Thoracic aorta (tissue), 2 donors: ENCODE data around the gene STUB1. TPM values are rescaled to one million over a fixed set of nuclear protein-coding genes. Genes with fewer than 3 reads are reported as not detected.

Experiments
- ATAC-seq: fragments of 150-250 bp; one replicate; pipeline ENCODE4 v1.8.0; 2017; ENCODE audit warnings: low read depth; ENCODE audit not compliant: insufficient number of reproducible peaks, low FRiP score
- DNase-seq: peaks from one replicate; pipeline ENCODE4 v3.0.0-alpha.2; 2020; ENCODE audit warnings: low spot score
- H3K27ac ChIP-seq, 2 donors: fragments of 200-600 bp; sonication (generic); 1 replicate in 1 of 2; 2 replicates in 1 of 2; pipeline ENCODE4 v1.5.1; 2016; ENCODE audit warnings: mild to moderate bottlenecking in 2 of 2, moderate library complexity in 2 of 2
- H3K27me3 ChIP-seq: fragments of 200-600 bp; sonication (generic); replicated peaks from 2 replicates; pipeline ENCODE4 v1.6.0; 2016; ENCODE audit warnings: mild to moderate bottlenecking; ENCODE audit not compliant: insufficient read depth
- H3K36me3 ChIP-seq: fragments of 200-600 bp; sonication (generic); one replicate; pipeline ENCODE4 v1.5.1; 2016
- H3K4me1 ChIP-seq, 2 donors: fragments of 200-600 bp; sonication (generic); 1 replicate in 1 of 2; 2 replicates in 1 of 2; pipeline versions ENCODE4 v1.5.1 to v1.6.0; 2016; ENCODE audit warnings: low read depth in 2 of 2, mild to moderate bottlenecking in 1 of 2; ENCODE audit not compliant: control insufficient read depth in 1 of 2
- H3K4me3 ChIP-seq: fragments of 200-600 bp; sonication (generic); 2 replicates; pipeline ENCODE4 v1.5.1; 2016; ENCODE audit warnings: mild to moderate bottlenecking
- H3K9me3 ChIP-seq: fragments of 200-600 bp; sonication (generic); 2 replicates; pipeline ENCODE4 v1.5.1; 2016
- total RNA-seq, 2 donors: library from RNA; depleted of rRNA; stranded (reverse); fragments of >200 nt; gene quantifications; one replicate each; pipeline versions ENCODE4 v1.1.0 to v1.2.3, GENCODE V29; 2016
- TF ChIP-seq, protein P1 (sequence below): fragments of 200-600 bp; sonication (generic); IDR thresholded peaks from one replicate; pipeline ENCODE4 v1.5.1; 2019; ENCODE audit warnings: antibody characterized with exemption

STUB1 gene
- total RNA-seq, 2 donors from 2014 or later = 103 to 145 TPM

DNA sequence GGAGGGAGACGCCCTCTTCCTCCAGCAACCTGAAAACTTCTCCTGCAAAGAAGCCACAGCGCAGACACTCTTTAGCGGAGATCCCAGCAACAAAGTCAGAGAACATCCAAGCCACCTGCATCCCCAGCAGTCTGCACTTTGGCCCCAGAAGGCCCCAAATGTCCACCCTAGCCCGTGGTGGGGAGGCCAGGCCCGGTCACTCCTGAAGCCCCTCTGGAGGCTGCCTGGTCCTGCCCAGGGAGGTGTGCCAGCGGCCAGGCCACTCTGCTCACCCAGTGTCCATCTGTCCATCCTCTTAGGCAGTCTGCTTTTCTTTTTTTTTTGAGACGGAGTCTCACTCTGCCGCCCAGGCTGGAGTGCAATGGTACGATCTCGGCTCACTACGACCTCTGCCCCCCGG, 52.1 kb downstream of the STUB1 start:
- DNase-seq (no peak), ATAC-seq (no peak)
- TF ChIP-seq, protein P1, sequence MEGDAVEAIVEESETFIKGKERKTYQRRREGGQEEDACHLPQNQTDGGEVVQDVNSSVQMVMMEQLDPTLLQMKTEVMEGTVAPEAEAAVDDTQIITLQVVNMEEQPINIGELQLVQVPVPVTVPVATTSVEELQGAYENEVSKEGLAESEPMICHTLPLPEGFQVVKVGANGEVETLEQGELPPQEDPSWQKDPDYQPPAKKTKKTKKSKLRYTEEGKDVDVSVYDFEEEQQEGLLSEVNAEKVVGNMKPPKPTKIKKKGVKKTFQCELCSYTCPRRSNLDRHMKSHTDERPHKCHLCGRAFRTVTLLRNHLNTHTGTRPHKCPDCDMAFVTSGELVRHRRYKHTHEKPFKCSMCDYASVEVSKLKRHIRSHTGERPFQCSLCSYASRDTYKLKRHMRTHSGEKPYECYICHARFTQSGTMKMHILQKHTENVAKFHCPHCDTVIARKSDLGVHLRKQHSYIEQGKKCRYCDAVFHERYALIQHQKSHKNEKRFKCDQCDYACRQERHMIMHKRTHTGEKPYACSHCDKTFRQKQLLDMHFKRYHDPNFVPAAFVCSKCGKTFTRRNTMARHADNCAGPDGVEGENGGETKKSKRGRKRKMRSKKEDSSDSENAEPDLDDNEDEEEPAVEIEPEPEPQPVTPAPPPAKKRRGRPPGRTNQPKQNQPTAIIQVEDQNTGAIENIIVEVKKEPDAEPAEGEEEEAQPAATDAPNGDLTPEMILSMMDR = no peak
- no peaks in the 10 kb centered on the region for H3K9me3 ChIP-seq
- H3K36me3 ChIP-seq = peaks cover 38% of the 10 kb centered on the region
- H3K27ac ChIP-seq = no peak overlapping the region
- H3K27me3 ChIP-seq = no peaks in the 10 kb centered on the region
- no peak overlapping the region for H3K4me3 ChIP-seq
- peaks cover 9 to 10% of the 10 kb centered on the region in 2 donors for H3K4me1 ChIP-seq

Other genes with a start within 250 kb of the STUB1 start
- 10 to 100 TPM; 46.2 to 96.6 TPM for gene CAPN15, start 152.7 kb upstream of the STUB1 start, total RNA-seq
- gene PRR35, start 120.0 kb upstream of the STUB1 start, total RNA-seq = under 1 TPM in 1 of 2 donors, not detected in 1; 0.42 TPM
- 1 to 10 TPM; 2.0 to 3.2 TPM for gene NHLRC4, start 113.4 kb upstream of the STUB1 start, total RNA-seq
- gene PIGQ, start 110.4 kb upstream of the STUB1 start, total RNA-seq = 10 to 100 TPM; 54.2 to 80.1 TPM
- gene RAB40C, start 90.3 kb upstream of the STUB1 start, total RNA-seq = 10 to 100 TPM; 19.0 to 25.9 TPM
- 1 to 10 TPM in 1 of 2 donors, under 1 TPM in 1; 0.92 to 1.2 TPM for gene WFIKKN1, start 49.4 kb upstream of the STUB1 start, total RNA-seq
- 100 to 1,000 TPM in 1 of 2 donors, 10 to 100 TPM in 1; 83.4 to 217 TPM for gene METTL26, start 44.1 kb upstream of the STUB1 start, total RNA-seq
- gene MCRIP2, start 38.6 kb upstream of the STUB1 start, total RNA-seq = 10 to 100 TPM; 12.2 to 42.2 TPM
- 10 to 100 TPM; 22.7 to 39.4 TPM for gene WDR90, start 31.0 kb upstream of the STUB1 start, total RNA-seq
- gene RHOT2, start 12.3 kb upstream of the STUB1 start, total RNA-seq = 10 to 100 TPM; 62.0 to 80.4 TPM
- 1 to 10 TPM in 1 of 2 donors, under 1 TPM in 1; 0.42 to 8.0 TPM for gene RHBDL1, start 4.7 kb upstream of the STUB1 start, total RNA-seq
- gene JMJD8, start 3.9 kb downstream of the STUB1 start, total RNA-seq = 100 to 1,000 TPM in 1 of 2 donors, 10 to 100 TPM in 1; 98.7 to 128 TPM
- gene WDR24, start 10.0 kb downstream of the STUB1 start, total RNA-seq = 10 to 100 TPM; 10.7 to 13.5 TPM
- gene FBXL16, start 25.4 kb downstream of the STUB1 start, total RNA-seq = not detected
- gene METRN, start 34.7 kb downstream of the STUB1 start, total RNA-seq = 10 to 100 TPM; 28.9 to 58.9 TPM
- 10 to 100 TPM; 29.7 to 46.7 TPM for gene ANTKMT, start 40.7 kb downstream of the STUB1 start, total RNA-seq
- under 1 TPM; 0.92 to 0.95 TPM for gene CCDC78, start 46.0 kb downstream of the STUB1 start, total RNA-seq
- gene HAGHL, start 46.7 kb downstream of the STUB1 start, total RNA-seq = 1 to 10 TPM; 6.4 to 8.1 TPM
- 10 to 100 TPM; 27.0 to 30.3 TPM for gene CIAO3, start 60.6 kb downstream of the STUB1 start, total RNA-seq
- gene MSLN, start 80.3 kb downstream of the STUB1 start, total RNA-seq = 1 to 10 TPM in 1 of 2 donors, not detected in 1; 1.3 TPM
- 10 to 100 TPM; 12.3 to 13.9 TPM for gene RPUSD1, start 108.0 kb downstream of the STUB1 start, total RNA-seq
- gene CHTF18, start 108.2 kb downstream of the STUB1 start, total RNA-seq = 10 to 100 TPM; 10.2 to 15.4 TPM
- gene GNG13, start 120.3 kb downstream of the STUB1 start, total RNA-seq = not detected